Astrocyte of the cerebellum (primary cell): Measurements from ENCODE around the gene AFF2.

Experiments used
- DNase-seq: peaks from one replicate; pipeline ENCODE4 v3.0.0-alpha.2; 2011; ENCODE audit warnings: low read depth
- H3K4me3 ChIP-seq: 2 replicates; pipeline ENCODE4 v1.5.1; 2011; ENCODE audit warnings: mild to moderate bottlenecking, low read depth, low read length, moderate library complexity
- CTCF ChIP-seq: IDR thresholded peaks from 2 replicates; pipeline ENCODE4 v1.5.1; 2012; ENCODE audit warnings: low read length, low read depth, moderate library complexity, mild to moderate bottlenecking; ENCODE audit errors: missing control alignments
- in situ Hi-C: cut with HindIII; loops from 2 replicates; pipeline ENCODE4 v1.10.0; 2017; ENCODE audit warnings: low sequenced_read_pairs

Gene AFF2

DNA sequence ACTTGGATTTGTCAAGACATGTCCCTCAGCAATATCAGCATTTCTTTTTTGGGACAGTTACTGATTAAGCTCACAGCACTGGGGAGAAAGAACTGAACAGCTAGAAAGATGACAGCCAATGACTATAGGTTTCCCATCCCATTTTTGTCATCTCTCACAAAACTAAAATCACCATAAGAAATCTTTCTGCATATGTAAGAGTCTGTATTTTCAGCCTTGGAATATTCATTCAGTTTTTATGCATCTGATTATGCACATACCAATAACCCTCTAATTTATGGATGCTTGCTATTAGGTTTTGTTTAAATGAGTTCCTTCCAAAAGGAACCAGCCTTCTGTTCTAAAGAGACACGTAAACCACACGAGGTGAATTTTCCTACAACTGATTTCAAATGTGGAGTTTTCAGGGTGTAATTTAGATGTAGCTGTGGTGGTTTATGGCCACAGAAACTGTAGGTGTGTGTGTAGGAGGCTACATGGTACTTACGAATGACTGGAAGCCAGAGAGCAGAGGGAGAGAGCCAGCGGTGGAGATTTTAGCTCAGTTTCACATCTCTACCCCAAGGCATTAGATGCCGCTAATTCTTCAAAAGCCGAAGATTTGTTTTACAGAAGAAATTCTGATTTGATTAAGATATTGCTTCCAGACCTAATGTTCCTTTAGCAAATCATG is 55.3 kb downstream of the AFF2 start:
- no peak overlapping the region for H3K4me3 ChIP-seq
- no peak for DNase-seq
- TF ChIP-seq CTCF: no peak
- in situ Hi-C loops: no loop called here

DNA sequence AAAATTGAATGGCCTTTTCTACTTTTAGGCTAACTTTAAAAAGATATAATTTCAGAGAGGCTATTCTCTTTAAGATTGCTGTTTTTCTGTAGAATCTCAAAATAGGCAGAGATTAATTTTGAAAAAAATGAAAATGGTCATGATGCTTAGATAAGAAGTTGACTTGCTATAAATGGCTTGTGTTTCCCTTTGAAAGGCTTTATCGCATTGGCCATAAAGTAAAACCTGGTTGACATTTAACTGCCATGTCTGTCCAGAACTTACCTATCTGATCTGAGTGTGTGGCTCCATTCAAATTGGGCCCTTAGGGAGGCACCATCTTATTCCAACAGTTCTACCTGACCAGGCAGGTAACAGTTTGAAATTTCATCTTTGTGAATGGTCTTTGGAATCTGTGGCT is 56.1 kb downstream of the AFF2 start:
- no peak for DNase-seq
- in situ Hi-C loops: no loop called here
- TF ChIP-seq CTCF: no peak
- H3K4me3 ChIP-seq: no peak overlapping the region

- in situ Hi-C loops: no loop called here
- no peak for DNase-seq
- TF ChIP-seq CTCF: no peak
- H3K4me3 ChIP-seq: no peak overlapping the region
These were observed 62.4 kb downstream of the AFF2 start for GRCh38 chrX:148562846-148563245.

DNA sequence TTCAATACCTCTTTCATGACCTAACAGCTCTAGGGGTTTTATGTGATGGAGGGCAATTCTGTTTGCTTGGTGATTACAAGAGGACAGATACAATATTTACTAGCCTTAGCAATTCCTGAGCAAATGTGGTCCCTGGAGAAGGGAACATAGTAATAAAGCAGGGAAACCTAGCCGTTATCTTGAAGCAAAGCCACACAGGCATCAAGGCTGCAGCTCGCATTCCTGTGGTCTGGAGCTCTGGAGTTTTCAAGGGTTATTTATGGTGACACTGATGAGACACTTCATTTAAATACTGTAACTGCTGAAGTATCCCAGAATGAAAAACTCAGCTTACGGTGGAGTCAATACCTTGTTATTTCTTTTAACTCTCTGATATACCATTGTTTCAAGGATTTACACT is 66.8 kb downstream of the AFF2 start:
- no peak for TF ChIP-seq CTCF
- DNase-seq: peak; percentile 35
- H3K4me3 ChIP-seq: no peak overlapping the region
- in situ Hi-C loops: no loop called here

DNA sequence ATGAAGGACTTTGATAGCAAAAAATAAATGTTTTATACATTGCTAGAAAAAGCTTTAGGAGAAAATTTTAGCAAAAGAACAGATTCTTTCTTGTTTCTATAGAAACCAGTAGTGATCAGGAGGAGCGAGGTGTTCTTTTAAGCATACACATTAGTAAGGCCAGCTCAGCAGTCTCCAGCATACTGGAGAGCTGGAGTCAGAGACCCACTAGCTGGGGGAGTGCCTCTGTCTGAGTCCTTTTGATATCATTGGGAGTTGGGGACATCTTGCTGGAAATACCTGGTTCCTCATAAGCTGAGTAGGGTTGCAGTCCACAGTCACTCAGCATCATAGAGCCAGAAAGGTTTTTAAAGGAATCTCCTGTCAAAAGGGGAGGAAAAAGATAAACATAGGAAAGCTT is 67.4 kb downstream of the AFF2 start:
- in situ Hi-C loops: no loop called here
- DNase-seq: no peak

DNA sequence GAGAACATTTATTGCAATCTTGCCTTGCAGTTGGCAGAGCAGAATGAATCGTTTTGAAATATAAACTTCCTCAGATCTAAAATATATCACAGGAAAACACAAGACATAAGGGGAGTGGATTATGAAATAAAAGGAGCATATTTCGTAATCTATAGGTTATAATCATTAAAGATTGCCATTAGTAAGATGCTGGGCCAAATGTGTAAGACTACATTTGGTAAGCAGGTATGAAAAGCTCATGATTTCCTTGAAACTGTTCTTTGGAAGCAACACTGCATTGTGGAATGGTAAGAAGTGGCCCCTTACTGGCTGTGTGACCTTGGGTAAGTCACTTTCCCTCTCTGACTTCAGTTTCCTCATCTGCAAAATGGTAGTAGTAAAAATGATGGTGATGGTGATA is 68.3 kb downstream of the AFF2 start:
- no peak for TF ChIP-seq CTCF
- H3K4me3 ChIP-seq: no peak overlapping the region
- in situ Hi-C loops: no loop called here
- no peak for DNase-seq

More for the DNA sequence above, 67.4 kb downstream of the AFF2 start:
- TF ChIP-seq CTCF: no peak
- no peak overlapping the region for H3K4me3 ChIP-seq
